Hepatocyte (in vitro differentiated cells): ENCODE results near the gene ENO4. TPM values are rescaled to one million over a fixed set of nuclear protein-coding genes. Genes with fewer than 3 reads are reported as not detected.

Source experiments
- DNase-seq: peaks from one replicate; pipeline ENCODE4 v3.0.0-alpha.2; 2016; ENCODE audit warnings: low spot score
- H2AFZ ChIP-seq: fragments of 200-600 bp; sonication (generic); 2 replicates; pipeline ENCODE4 v1.6.0; 2016; ENCODE audit warnings: antibody characterized with exemption, mild to moderate bottlenecking
- H3K27ac ChIP-seq: fragments of 200-600 bp; sonication (generic); 2 replicates; pipeline ENCODE4 v1.5.1; 2016; ENCODE audit warnings: mild to moderate bottlenecking
- H3K27me3 ChIP-seq: fragments of 200-600 bp; sonication (generic); 2 replicates; pipeline ENCODE4 v1.6.1; 2016
- H3K36me3 ChIP-seq: fragments of 200-600 bp; sonication (generic); replicated peaks from 2 replicates; pipeline ENCODE4 v1.5.1; 2016; ENCODE audit warnings: low read depth; ENCODE audit not compliant: insufficient read depth
- H3K4me1 ChIP-seq: fragments of 200-600 bp; sonication (generic); 2 replicates; pipeline ENCODE4 v1.5.1; 2016; ENCODE audit warnings: mild to moderate bottlenecking, moderate library complexity; ENCODE audit not compliant: insufficient read depth
- H3K4me2 ChIP-seq: fragments of 200-600 bp; sonication (generic); 2 replicates; pipeline ENCODE4 v1.6.0; 2016
- H3K4me3 ChIP-seq: fragments of 200-600 bp; sonication (generic); 2 replicates; pipeline ENCODE4 v1.5.1; 2016; ENCODE audit warnings: mild to moderate bottlenecking
- H3K79me2 ChIP-seq: fragments of 200-600 bp; sonication (generic); 2 replicates; pipeline ENCODE4 v1.6.0; 2017; ENCODE audit warnings: mild to moderate bottlenecking
- H3K9me2 ChIP-seq: fragments of 200-600 bp; sonication (generic); replicated peaks from 2 replicates; pipeline ENCODE4 v1.6.0; 2017; ENCODE audit warnings: mild to moderate bottlenecking; ENCODE audit not compliant: insufficient read depth
- H3K9me3 ChIP-seq: fragments of 200-600 bp; sonication (generic); 2 replicates; pipeline ENCODE4 v1.5.1; 2016; ENCODE audit warnings: low read depth, mild to moderate bottlenecking
- H4K20me1 ChIP-seq: fragments of 200-600 bp; sonication (generic); 2 replicates; pipeline ENCODE4 v1.6.0; 2016; ENCODE audit warnings: mild to moderate bottlenecking; ENCODE audit not compliant: insufficient read depth, poor library complexity, severe bottlenecking
- EZH2 ChIP-seq: fragments of 200-600 bp; sonication (generic); IDR thresholded peaks from 2 replicates; pipeline ENCODE4 v1.6.1; 2016; ENCODE audit warnings: antibody characterized with exemption, mild to moderate bottlenecking, borderline replicate concordance
- EZH2phosphoT487 ChIP-seq: fragments of 200-600 bp; sonication (generic); IDR thresholded peaks from one replicate; pipeline ENCODE4 v1.6.1; 2018; ENCODE audit warnings: antibody characterized with exemption, mild to moderate bottlenecking, low read depth, moderate library complexity; ENCODE audit not compliant: unreplicated experiment, severe bottlenecking
- WGBS: methylation state at CpG from one replicate; pipeline ENCODE4 v1.1.6; 2016; ENCODE audit warnings: low lambda C conversion rate; ENCODE audit errors: missing lambda C conversion rate; 5-methylcytosine and 5-hydroxymethylcytosine counted together
- polyA plus RNA-seq: library from polyadenylated mRNA; unstranded; fragments of >200 nt; fragmentation: Nextera tagmentation; extraction: Ambion mirVana; gene quantifications from 2 replicates; pipeline ENCODE4 v1.2.1, GENCODE V29; 2016
- total RNA-seq: library from RNA; depleted of rRNA; stranded (reverse); fragments of >200 nt; gene quantifications from 2 replicates; pipeline ENCODE4 v1.2.3, GENCODE V29; 2014
- TF ChIP-seq, protein P1 (sequence below): fragments of 200-600 bp; sonication (generic); IDR thresholded peaks from 2 replicates; pipeline ENCODE4 v1.5.1; 2016; ENCODE audit warnings: antibody characterized with exemption, mild to moderate bottlenecking; ENCODE audit not compliant: poor library complexity

Gene ENO4
- total and polyA plus RNA-seq, 2 experiments from 2014 or later, result 0.24 to 0.43 TPM

GRCh38 chr10:116866987-116867595, 17.8 kb downstream of the ENO4 start:
- Histone ChIP-seq H3K79me2 (no peaks in the 10 kb centered on the region), H3K27ac (no peak overlapping the region), H3K27me3 (no peaks in the 10 kb centered on the region), H3K36me3 (no peaks in the 10 kb centered on the region), H3K4me2 (no peak overlapping the region), H3K9me3 (no peaks in the 10 kb centered on the region), H2AFZ (no peak overlapping the region), H3K4me3 (no peak overlapping the region), H3K4me1 (peaks cover 10% of the 10 kb centered on the region), H3K9me2 (no peaks in the 10 kb centered on the region), H4K20me1 (no peaks in the 10 kb centered on the region)
- 90% methylated on average over 6 of the region's 6 CpGs for WGBS
- TF ChIP-seq, protein P1, sequence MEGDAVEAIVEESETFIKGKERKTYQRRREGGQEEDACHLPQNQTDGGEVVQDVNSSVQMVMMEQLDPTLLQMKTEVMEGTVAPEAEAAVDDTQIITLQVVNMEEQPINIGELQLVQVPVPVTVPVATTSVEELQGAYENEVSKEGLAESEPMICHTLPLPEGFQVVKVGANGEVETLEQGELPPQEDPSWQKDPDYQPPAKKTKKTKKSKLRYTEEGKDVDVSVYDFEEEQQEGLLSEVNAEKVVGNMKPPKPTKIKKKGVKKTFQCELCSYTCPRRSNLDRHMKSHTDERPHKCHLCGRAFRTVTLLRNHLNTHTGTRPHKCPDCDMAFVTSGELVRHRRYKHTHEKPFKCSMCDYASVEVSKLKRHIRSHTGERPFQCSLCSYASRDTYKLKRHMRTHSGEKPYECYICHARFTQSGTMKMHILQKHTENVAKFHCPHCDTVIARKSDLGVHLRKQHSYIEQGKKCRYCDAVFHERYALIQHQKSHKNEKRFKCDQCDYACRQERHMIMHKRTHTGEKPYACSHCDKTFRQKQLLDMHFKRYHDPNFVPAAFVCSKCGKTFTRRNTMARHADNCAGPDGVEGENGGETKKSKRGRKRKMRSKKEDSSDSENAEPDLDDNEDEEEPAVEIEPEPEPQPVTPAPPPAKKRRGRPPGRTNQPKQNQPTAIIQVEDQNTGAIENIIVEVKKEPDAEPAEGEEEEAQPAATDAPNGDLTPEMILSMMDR, result no peak
- TF ChIP-seq EZH2phosphoT487, result no peak
- TF ChIP-seq EZH2, result no peak
- DNase-seq, result no peak

GRCh38 chr10:116868198-116868676, 18.9 kb downstream of the ENO4 start:
- no peak for TF ChIP-seq EZH2
- TF ChIP-seq, protein P1, result no peak
- TF ChIP-seq EZH2phosphoT487, result no peak
- no peak overlapping the region for H3K27ac ChIP-seq
- H3K4me1 ChIP-seq, result peaks cover 10% of the 10 kb centered on the region
- no peaks in the 10 kb centered on the region for H3K9me2 ChIP-seq
- no peaks in the 10 kb centered on the region for H3K36me3 ChIP-seq
- DNase-seq, result no peak
- H3K4me3 ChIP-seq, result no peak overlapping the region
- H3K79me2 ChIP-seq, result no peaks in the 10 kb centered on the region
- no peaks in the 10 kb centered on the region for H4K20me1 ChIP-seq
- 61% methylated on average over 4 of the region's 4 CpGs for WGBS
- no peak overlapping the region for H3K4me2 ChIP-seq
- H2AFZ ChIP-seq, result no peak overlapping the region
- H3K9me3 ChIP-seq, result no peaks in the 10 kb centered on the region
- H3K27me3 ChIP-seq, result no peaks in the 10 kb centered on the region

GRCh38 chr10:116868722-116869121, 19.4 kb downstream of the ENO4 start:
- Histone ChIP-seq H3K4me2 (no peak overlapping the region), H3K4me3 (no peak overlapping the region), H3K36me3 (no peaks in the 10 kb centered on the region), H4K20me1 (no peaks in the 10 kb centered on the region), H3K27me3 (peaks cover 2% of the 10 kb centered on the region), H3K9me2 (no peaks in the 10 kb centered on the region), H3K79me2 (no peaks in the 10 kb centered on the region), H3K27ac (no peak overlapping the region), H3K9me3 (no peaks in the 10 kb centered on the region), H2AFZ (no peak overlapping the region), H3K4me1 (peaks cover 10% of the 10 kb centered on the region)
- no peak for DNase-seq
- TF ChIP-seq EZH2, result no peak
- no peak for TF ChIP-seq EZH2phosphoT487
- TF ChIP-seq, protein P1, result no peak
- 72% methylated on average over 4 of the region's 4 CpGs for WGBS

- Histone ChIP-seq H3K36me3 (no peaks in the 10 kb centered on the region), H3K9me3 (no peaks in the 10 kb centered on the region), H2AFZ (no peak overlapping the region), H3K27ac (peak overlapping the region; percentile 45), H3K79me2 (no peaks in the 10 kb centered on the region), H3K4me1 (peaks cover 10% of the 10 kb centered on the region), H3K27me3 (peaks cover 2% of the 10 kb centered on the region), H3K4me2 (no peak overlapping the region), H3K9me2 (no peaks in the 10 kb centered on the region), H4K20me1 (no peaks in the 10 kb centered on the region), H3K4me3 (no peak overlapping the region)
- 85% methylated on average over 2 of the region's 2 CpGs for WGBS
- DNase-seq, result no peak
- no peak for TF ChIP-seq EZH2
- TF ChIP-seq, protein P1, result no peak
- TF ChIP-seq EZH2phosphoT487, result no peak
Measured at GRCh38 chr10:116870949-116871348, 21.6 kb downstream of the ENO4 start.
